Activated CD4-positive, alpha-beta memory T cell treated with anti-CD3 and anti-CD28 coated beads for 36 hours (primary cell): ENCODE measurements around the gene SPIRE2. TPM values are rescaled to one million over a fixed set of nuclear protein-coding genes. Genes with fewer than 3 reads are reported as not detected.
A peak's percentile ranks its signal among the peaks of the same experiment; 100 is the strongest.

ENCODE experiments used
- CTCF ChIA-PET: fragments of 350-600 bp; sonication (Branson Sonifier 250); formaldehyde crosslinking; loops from one replicate; lab custom pipeline; 2021; ENCODE audit warnings: antibody characterized with exemption, inconsistent platforms; lab: Charles Lee
- POLR2A ChIA-PET: fragments of 350-600 bp; sonication (Branson Sonifier 250); formaldehyde crosslinking; loops from one replicate; lab custom pipeline; 2021; ENCODE audit warnings: antibody characterized with exemption; lab: Charles Lee
- DNase-seq: peaks from one replicate; pipeline ENCODE4 v3.0.0-alpha.2; 2020
- H3K27ac Mint-ChIP-seq: one replicate; pipeline ENCODE4 v1.8.0; 2021; ENCODE audit warnings: mixed read lengths
- H3K27me3 Mint-ChIP-seq: one replicate; pipeline ENCODE4 v1.8.0; 2021; ENCODE audit warnings: mixed read lengths
- H3K36me3 Mint-ChIP-seq: one replicate; pipeline ENCODE4 v1.8.0; 2021; ENCODE audit warnings: mixed read lengths
- H3K4me1 Mint-ChIP-seq: one replicate; pipeline ENCODE4 v1.8.0; 2021; ENCODE audit warnings: low read depth, mixed read lengths
- H3K4me3 Mint-ChIP-seq: one replicate; pipeline ENCODE4 v1.8.0; 2021; ENCODE audit warnings: mild to moderate bottlenecking, mixed read lengths
- H3K9me3 Mint-ChIP-seq: one replicate; pipeline ENCODE4 v1.8.0; 2021; ENCODE audit warnings: mixed read lengths
- intact Hi-C: fragments of 100-400 bp; cut with micrococcal nuclease; formaldehyde crosslinking; loops from one replicate; pipeline ENCODE4 v1.15.1; 2023
- total RNA-seq, 2 experiments: library from RNA; stranded (reverse); gene quantifications; one replicate each; pipeline ENCODE4 v1.2.3, GENCODE V29; 2021

SPIRE2 gene
- total RNA-seq, 2 experiments from 2014 or later = 0.63 to 1.4 TPM

DNA sequence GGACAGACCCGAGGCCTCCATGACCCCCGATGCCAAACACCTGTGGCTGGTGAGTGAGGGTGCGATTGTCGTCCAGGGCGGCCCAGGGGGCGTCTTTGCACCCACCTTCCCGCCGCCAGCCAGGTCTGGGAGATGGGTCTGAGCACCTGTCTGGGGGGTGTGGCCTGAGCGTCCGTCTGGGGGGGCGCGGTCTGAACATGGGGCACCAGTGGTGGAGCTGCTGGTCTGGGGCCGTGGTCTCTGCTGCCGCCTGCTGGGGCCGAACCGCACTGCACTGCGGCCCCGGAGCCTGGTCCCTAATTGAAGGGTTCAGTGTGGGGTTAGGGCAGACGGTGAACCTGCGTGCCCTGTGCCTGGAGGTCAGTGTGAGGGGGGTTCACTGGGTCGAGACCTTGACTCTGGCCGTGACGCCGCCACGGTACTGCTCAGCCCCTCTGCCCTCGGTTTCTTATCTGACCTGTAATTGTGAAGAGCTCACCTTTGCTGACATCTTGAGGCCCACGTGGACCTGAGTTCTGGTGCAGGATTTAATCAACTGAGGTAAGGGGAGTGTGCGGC is 32.6 kb downstream of the SPIRE2 start:
- CTCF ChIA-PET = interaction anchor here (0.6 to 5.9 kb wide), 36 partner anchors 9 to 548 kb away, joined by 3 to 81 read pairs (median 5); partner anchors contain the start of genes CDK10, SPATA2L, SPIRE2 and TCF25
- POLR2A ChIA-PET = interaction anchor here (0.5 to 2.0 kb wide), 3 partner anchors 12 to 155 kb away, joined by 3 to 7 read pairs (median 5); partner anchors contain the start of gene TCF25
- Mint-ChIP-seq H3K4me1 (peaks cover 25% of the 10 kb centered on the region), H3K9me3 (no peaks in the 10 kb centered on the region), H3K27me3 (no peaks in the 10 kb centered on the region), H3K27ac (peak overlapping the region; percentile 47), H3K36me3 (no peaks in the 10 kb centered on the region), H3K4me3 (no peak overlapping the region)
- intact Hi-C loops = loop anchor here (2.0 to 5.0 kb wide), 3 partner anchors 44 to 160 kb away; partner anchors contain the start of genes FANCA, SPATA2L, VPS9D1 and ZNF276
- DNase-seq = peak; percentile 83

- Mint-ChIP-seq H3K4me3 (no peak overlapping the region), H3K36me3 (no peaks in the 10 kb centered on the region), H3K9me3 (no peaks in the 10 kb centered on the region), H3K27me3 (no peaks in the 10 kb centered on the region), H3K27ac (no peak overlapping the region), H3K4me1 (peaks cover 25% of the 10 kb centered on the region)
- POLR2A ChIA-PET = interaction anchor here (1.8 to 2.0 kb wide), 2 partner anchors 11 to 156 kb away, joined by 5 to 7 read pairs; partner anchors contain the start of gene TCF25
- no peak for DNase-seq
- intact Hi-C loops = loop anchor here (2.0 to 5.0 kb wide), 3 partner anchors 45 to 161 kb away; partner anchors contain the start of genes FANCA, SPATA2L, VPS9D1 and ZNF276
- CTCF ChIA-PET = interaction anchor here (0.8 to 5.9 kb wide), 28 partner anchors 11 to 247 kb away, joined by 3 to 81 read pairs (median 6); partner anchors contain the start of genes CDK10, SPATA2L, SPIRE2 and TCF25
Measured at GRCh38 chr16:89861648-89862047, 33.4 kb downstream of the SPIRE2 start.

- Mint-ChIP-seq H3K4me1 (peaks cover 25% of the 10 kb centered on the region), H3K9me3 (peaks cover 3% of the 10 kb centered on the region), H3K27me3 (no peaks in the 10 kb centered on the region), H3K4me3 (peak overlapping the region; percentile 22), H3K27ac (no peak overlapping the region), H3K36me3 (peaks cover 2% of the 10 kb centered on the region)
- CTCF ChIA-PET = interaction anchor here (1.1 to 5.9 kb wide), 5 partner anchors 10 to 163 kb away, joined by 3 to 81 read pairs (median 14); partner anchors contain the start of genes SPATA2L and TCF25
- POLR2A ChIA-PET = interaction anchor here (2.4 kb wide), 1 partner anchor 10 kb away, joined by 21 read pairs; the partner anchor contains the start of gene TCF25
- DNase-seq = no peak
- intact Hi-C loops = loop anchor here (5.0 kb wide), 1 partner anchor 140 kb away; the partner anchor contains the start of genes VPS9D1 and ZNF276
Measured at GRCh38 chr16:89862732-89863131, 34.5 kb downstream of the SPIRE2 start.

DNA sequence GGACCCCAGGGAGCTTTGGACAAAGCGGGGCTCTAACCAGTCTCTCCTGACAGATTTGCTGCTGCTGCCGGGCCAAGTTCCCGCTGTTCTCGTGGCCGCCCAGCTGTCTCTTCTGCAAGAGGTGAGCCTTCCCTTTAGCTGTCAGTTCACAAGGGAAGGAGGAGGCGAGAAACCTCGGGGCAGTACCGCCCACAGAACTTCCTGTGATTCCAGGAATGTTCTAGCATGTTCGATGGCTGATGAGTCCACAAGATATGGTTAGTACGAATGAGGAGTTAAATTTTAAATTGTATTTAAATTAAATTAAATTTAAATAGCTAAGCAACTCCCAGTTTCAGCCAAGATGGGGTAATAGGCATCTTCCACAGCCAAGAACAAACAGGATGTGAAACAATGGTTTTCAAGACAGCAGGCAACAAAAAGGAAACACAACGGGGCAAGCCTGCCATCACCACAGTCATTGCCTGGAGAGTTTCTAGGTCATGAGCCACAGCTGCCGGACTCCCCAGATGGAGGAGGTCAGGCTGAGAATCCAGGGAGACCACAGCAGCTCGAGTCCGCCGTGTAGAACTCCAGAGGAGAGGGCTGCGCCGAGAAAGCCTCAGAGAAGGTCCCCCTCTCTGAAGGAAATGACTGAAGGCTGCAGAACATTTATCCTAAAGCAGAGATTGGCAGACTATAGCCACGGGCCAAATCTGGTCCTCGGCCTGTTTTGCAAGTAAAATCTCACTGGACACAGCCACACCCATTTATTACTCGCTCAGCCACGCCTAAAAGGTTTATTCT is 35.7 kb downstream of the SPIRE2 start:
- intact Hi-C loops = loop anchor here (1.0 to 5.0 kb wide), 2 partner anchors 10 to 142 kb away; partner anchors contain the start of genes VPS9D1 and ZNF276
- H3K4me1 Mint-ChIP-seq = peaks cover 25% of the 10 kb centered on the region
- H3K36me3 Mint-ChIP-seq = peaks cover 7% of the 10 kb centered on the region
- peak; percentile 61 for DNase-seq
- POLR2A ChIA-PET = interaction anchor here (2.4 kb wide), 1 partner anchor 9 kb away, joined by 21 read pairs; the partner anchor contains the start of gene TCF25
- H3K4me3 Mint-ChIP-seq = peak overlapping the region; percentile 22
- H3K9me3 Mint-ChIP-seq = peaks cover 9% of the 10 kb centered on the region
- no peaks in the 10 kb centered on the region for H3K27me3 Mint-ChIP-seq
- peak overlapping the region; percentile 82 for H3K27ac Mint-ChIP-seq
- CTCF ChIA-PET = interaction anchor here (0.7 to 5.9 kb wide), 9 partner anchors 9 to 164 kb away, joined by 3 to 81 read pairs (median 4); partner anchors contain the start of genes SPATA2L and TCF25

- peaks cover 9% of the 10 kb centered on the region for H3K9me3 Mint-ChIP-seq
- H3K4me1 Mint-ChIP-seq = peaks cover 25% of the 10 kb centered on the region
- H3K27me3 Mint-ChIP-seq = no peaks in the 10 kb centered on the region
- no peak overlapping the region for H3K4me3 Mint-ChIP-seq
- intact Hi-C loops = loop anchor here (1.0 to 5.0 kb wide), 2 partner anchors 10 to 142 kb away; partner anchors contain the start of genes VPS9D1 and ZNF276
- ChIA-PET POLR2A (interaction anchor here (2.4 kb wide), 1 partner anchor 9 kb away, joined by 21 read pairs; the partner anchor contains the start of gene TCF25), CTCF (interaction anchor here (1.0 to 5.9 kb wide), 6 partner anchors 8 to 165 kb away, joined by 4 to 81 read pairs (median 7); partner anchors contain the start of genes SPATA2L and TCF25)
- DNase-seq = peak; percentile 56
- peak overlapping the region; percentile 82 for H3K27ac Mint-ChIP-seq
- peaks cover 10% of the 10 kb centered on the region for H3K36me3 Mint-ChIP-seq
Measured at GRCh38 chr16:89864527-89864820, 36.2 kb downstream of the SPIRE2 start.

- intact Hi-C loops = no loop called here
- no peak overlapping the region for H3K4me3 Mint-ChIP-seq
- peaks cover 9% of the 10 kb centered on the region for H3K9me3 Mint-ChIP-seq
- H3K36me3 Mint-ChIP-seq = peaks cover 10% of the 10 kb centered on the region
- H3K27me3 Mint-ChIP-seq = no peaks in the 10 kb centered on the region
- CTCF ChIA-PET = no interaction called here
- H3K4me1 Mint-ChIP-seq = peaks cover 21% of the 10 kb centered on the region
- H3K27ac Mint-ChIP-seq = no peak overlapping the region
- POLR2A ChIA-PET = no interaction called here
- DNase-seq = no peak
Measured at GRCh38 chr16:89867918-89868317, 39.6 kb downstream of the SPIRE2 start.

- no peak overlapping the region for H3K4me3 Mint-ChIP-seq
- H3K9me3 Mint-ChIP-seq = peaks cover 10% of the 10 kb centered on the region
- no peaks in the 10 kb centered on the region for H3K27me3 Mint-ChIP-seq
- H3K4me1 Mint-ChIP-seq = peaks cover 8% of the 10 kb centered on the region
- H3K27ac Mint-ChIP-seq = no peak overlapping the region
- DNase-seq = no peak
- POLR2A ChIA-PET = no interaction called here
- CTCF ChIA-PET = interaction anchor here (1.7 kb wide), 1 partner anchor 9 kb away, joined by 6 read pairs; no protein-coding TSS in a partner anchor
- intact Hi-C loops = loop anchor here (5.0 kb wide), 1 partner anchor 52 kb away; the partner anchor contains the start of gene TUBB3
- peaks cover 17% of the 10 kb centered on the region for H3K36me3 Mint-ChIP-seq
Measured at GRCh38 chr16:89869911-89870310, 41.6 kb downstream of the SPIRE2 start.

GRCh38 chr16:89870440-89870839 is 42.2 kb downstream of the SPIRE2 start:
- CTCF ChIA-PET = interaction anchor here (1.7 kb wide), 1 partner anchor 10 kb away, joined by 6 read pairs; no protein-coding TSS in a partner anchor
- peaks cover 12% of the 10 kb centered on the region for H3K4me1 Mint-ChIP-seq

DNA sequence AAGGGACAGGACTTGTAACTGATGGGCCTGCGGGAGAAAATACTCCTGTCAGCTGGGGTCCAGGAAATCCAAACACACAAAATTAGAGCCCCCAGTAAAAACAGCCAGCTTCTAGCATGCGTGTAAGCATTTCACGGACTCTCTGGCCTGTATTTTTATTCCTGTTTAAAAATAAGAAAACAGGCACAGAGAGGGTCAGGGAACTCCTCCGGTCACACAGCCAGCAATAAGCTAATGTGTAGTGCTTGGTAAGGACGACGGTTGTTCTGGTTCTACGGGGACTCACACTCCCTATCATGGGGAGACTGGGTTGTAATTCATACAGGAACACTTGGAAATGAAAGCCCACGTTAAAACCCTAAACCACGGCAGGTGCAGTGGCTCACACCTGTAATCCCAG is 43.6 kb downstream of the SPIRE2 start:
- H3K9me3 Mint-ChIP-seq = peaks cover 15% of the 10 kb centered on the region
- H3K4me1 Mint-ChIP-seq = peaks cover 12% of the 10 kb centered on the region
- H3K4me3 Mint-ChIP-seq = no peak overlapping the region
- intact Hi-C loops = loop anchor here (5.0 kb wide), 1 partner anchor 50 kb away; the partner anchor contains the start of gene TUBB3
- H3K27me3 Mint-ChIP-seq = no peaks in the 10 kb centered on the region
- ChIA-PET POLR2A (interaction anchor here (1.8 to 2.4 kb wide), 2 partner anchors 8 to 11 kb away, joined by 7 to 21 read pairs; no protein-coding TSS in a partner anchor), CTCF (interaction anchor here (1.4 to 2.9 kb wide), 4 partner anchors 8 to 172 kb away, joined by 4 to 23 read pairs (median 10); no protein-coding TSS in a partner anchor)
- H3K27ac Mint-ChIP-seq = no peak overlapping the region
- H3K36me3 Mint-ChIP-seq = peaks cover 25% of the 10 kb centered on the region
- DNase-seq = no peak

More at GRCh38 chr16:89870440-89870839, 42.2 kb downstream of the SPIRE2 start:
- POLR2A ChIA-PET = no interaction called here
- no peak overlapping the region for H3K27ac Mint-ChIP-seq
- intact Hi-C loops = loop anchor here (5.0 kb wide), 1 partner anchor 52 kb away; the partner anchor contains the start of gene TUBB3
- H3K9me3 Mint-ChIP-seq = peaks cover 15% of the 10 kb centered on the region
- H3K36me3 Mint-ChIP-seq = peaks cover 21% of the 10 kb centered on the region
- H3K27me3 Mint-ChIP-seq = no peaks in the 10 kb centered on the region
- DNase-seq = no peak
- no peak overlapping the region for H3K4me3 Mint-ChIP-seq

DNA sequence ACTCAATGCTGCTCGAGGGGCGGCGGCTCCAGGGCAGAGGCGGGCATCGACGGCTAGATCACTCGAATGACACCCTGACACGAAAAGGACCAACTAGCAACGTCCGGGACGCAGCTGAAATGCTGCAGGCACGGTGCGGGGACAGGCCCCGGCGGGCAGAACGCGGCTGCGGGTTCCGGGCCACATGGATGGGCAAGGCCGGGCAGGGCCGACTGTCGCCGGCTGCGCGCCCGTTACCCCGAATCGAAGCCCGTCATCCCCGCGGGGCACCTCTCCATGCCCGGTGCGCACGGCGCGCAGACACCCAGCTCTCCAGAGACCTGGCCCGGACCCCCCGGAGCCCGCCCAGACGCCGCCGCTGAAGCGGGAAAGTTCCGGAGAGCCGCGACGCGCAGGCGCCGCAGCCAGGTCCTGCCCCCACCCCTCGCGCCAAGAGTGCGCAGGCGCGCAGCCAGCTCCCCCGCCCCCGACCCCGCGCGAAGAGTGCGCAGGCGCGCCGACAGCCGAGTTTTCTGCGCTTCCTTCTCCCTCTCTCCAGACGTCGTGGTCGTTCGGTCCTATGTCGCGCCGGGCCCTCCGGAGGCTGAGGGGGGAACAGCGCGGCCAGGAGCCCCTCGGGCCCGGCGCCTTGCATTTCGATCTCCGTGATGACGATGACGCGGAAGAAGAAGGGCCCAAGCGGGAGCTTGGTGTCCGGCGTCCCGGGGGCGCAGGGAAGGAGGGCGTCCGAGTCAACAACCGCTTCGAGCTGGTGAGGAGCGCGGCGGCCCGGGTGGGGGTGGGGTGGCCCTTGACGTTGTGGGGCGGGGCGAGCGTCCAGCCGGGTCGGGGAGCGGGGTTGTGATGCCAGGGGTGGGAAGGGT is 45.1 kb downstream of the SPIRE2 start, which contains the start of gene TCF25:
TSS of gene TCF25 (plus strand) at position 484 of the 863 bp plus-strand sequence. CDS start at position 560, 76 bp downstream.
- H3K4me3 Mint-ChIP-seq = peak within 1 kb of the TSS; percentile 85
- peak within 1 kb of the TSS; percentile 98 for H3K27ac Mint-ChIP-seq
- intact Hi-C loops = loop anchor here (5.0 kb wide), 1 partner anchor 49 kb away; the partner anchor contains the start of gene TUBB3

More for the DNA sequence above, 45.1 kb downstream of the SPIRE2 start, which contains the start of gene TCF25:
- no peaks in the 10 kb centered on the region for H3K27me3 Mint-ChIP-seq
- peaks cover 14% of the 10 kb centered on the region for H3K4me1 Mint-ChIP-seq
- CTCF ChIA-PET = interaction anchor here (0.6 to 2.9 kb wide), 6 partner anchors 10 to 174 kb away, joined by 3 to 23 read pairs (median 6); no protein-coding TSS in a partner anchor
- peak; percentile 87 for DNase-seq
- peaks cover 25% of the 10 kb centered on the region for H3K36me3 Mint-ChIP-seq
- peaks cover 5% of the 10 kb centered on the region for H3K9me3 Mint-ChIP-seq
- POLR2A ChIA-PET = interaction anchor here (0.5 to 2.4 kb wide), 10 partner anchors 9 to 173 kb away, joined by 3 to 21 read pairs (median 6); partner anchors contain the start of genes FANCA and SPATA2L
